HG02870 (cell line): ENCODE data around the gene LKAAEAR1.

ENCODE experiments used
- ATAC-seq: cut with Tn5 transposase; IDR thresholded peaks from one replicate; pipeline ENCODE4 v1.9.1; 2021; ENCODE audit warnings: mild to moderate bottlenecking, moderate library complexity; ENCODE audit not compliant: unreplicated experiment

Gene LKAAEAR1

DNA sequence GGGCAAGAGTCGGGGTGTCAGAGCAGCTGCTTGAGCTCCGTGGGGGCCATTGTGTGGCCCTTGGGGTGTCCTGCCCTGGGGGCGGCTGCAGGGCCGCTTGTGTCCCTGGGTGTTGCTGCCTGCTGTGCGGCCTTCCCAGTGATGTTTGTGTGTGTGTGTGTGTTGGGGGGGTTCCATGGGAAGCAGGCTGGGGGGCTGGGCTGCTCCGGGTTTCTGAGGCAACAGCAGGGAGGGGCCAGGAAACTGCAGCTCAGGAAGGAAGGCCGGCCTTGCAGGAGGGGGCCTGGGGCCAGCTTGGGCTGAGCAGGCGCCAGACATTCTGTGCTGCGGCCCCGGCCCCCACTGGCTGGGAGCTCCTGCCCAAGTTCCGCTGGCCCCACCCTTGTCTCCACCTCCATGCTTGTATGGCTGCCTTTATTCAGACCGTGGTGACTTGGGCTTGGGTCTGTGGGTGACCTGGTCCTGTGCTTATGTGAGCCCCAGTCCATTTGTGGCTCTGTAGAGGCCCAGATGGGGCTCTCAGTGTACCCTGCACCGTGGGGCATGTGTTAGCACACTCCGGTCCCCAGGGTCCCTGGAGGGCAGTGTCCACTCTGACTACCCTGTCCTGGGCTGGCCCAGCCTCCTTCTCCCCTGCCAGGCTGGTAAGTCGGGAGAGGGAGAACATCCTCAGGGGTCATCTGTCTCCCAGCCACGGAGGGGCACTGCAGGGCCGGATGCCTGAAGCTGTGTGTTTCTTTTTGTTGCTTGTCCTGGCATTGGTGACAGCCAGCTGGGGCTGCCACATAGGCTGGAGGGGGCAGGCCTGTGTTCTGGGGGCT, 30.1 kb downstream of the LKAAEAR1 start:
- ATAC-seq: no peak

DNA sequence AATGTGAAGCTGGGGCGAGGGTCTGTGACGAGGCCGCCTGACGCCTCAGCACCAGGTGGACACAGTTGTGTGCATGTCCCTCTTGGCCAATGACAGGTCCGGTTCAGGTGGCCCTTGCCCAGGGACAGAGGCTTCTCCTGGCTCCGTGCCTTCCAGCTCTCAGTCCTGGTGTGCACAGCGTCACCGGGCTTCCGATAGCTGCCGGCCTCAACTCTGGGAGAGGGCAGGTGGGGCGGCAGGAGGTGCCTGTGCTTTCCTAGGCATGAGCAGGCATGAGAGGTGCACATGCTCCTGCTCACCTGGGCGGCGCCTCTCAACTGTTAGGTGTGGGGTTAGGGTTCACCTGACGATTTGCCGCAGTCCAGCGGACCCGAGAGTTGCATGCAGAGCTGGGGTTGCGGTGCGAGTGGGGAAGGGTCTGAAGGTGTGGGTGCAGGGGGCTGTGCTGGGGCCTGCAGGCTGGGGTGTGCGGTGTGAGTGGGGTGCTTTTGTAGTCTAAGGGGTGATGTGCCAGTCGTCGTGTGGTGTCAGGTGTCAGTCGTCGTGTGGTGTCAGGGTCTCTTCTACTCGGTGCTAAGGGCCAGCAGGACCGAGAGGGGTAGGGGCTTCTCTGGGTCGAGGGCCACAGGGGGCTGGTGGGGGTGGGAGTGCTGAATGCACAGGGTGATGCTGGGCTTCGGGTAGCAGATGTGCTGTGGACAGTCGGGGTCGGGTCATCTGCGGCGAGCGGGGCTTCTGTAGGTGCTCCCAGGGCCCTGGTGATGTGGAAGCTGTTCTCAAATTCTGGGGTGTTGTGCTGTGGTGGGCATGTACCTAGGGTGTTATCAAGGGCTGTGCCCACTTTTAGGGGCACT, 31.0 kb downstream of the LKAAEAR1 start:
- ATAC-seq: no peak

DNA sequence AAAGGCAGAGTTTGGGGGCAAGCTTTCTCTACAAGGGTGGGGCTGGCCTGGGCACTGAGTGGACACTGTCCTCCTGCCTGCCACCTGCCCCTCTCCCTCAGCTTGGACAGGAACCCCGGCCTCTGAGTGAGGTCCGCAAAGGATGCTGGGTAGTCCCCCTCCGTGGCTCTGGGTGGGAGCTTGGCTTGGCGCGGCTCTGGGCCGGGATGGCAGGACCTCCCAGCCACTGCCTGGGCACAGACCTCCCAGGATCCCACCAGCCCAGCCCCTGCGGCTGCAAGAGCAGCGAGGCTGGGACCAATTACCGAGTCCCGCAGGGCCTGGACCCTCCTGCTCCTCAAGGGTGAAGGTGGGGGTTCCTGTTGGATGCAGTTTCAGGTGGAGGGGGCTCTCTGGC, 31.9 kb downstream of the LKAAEAR1 start:
- ATAC-seq: no peak

DNA sequence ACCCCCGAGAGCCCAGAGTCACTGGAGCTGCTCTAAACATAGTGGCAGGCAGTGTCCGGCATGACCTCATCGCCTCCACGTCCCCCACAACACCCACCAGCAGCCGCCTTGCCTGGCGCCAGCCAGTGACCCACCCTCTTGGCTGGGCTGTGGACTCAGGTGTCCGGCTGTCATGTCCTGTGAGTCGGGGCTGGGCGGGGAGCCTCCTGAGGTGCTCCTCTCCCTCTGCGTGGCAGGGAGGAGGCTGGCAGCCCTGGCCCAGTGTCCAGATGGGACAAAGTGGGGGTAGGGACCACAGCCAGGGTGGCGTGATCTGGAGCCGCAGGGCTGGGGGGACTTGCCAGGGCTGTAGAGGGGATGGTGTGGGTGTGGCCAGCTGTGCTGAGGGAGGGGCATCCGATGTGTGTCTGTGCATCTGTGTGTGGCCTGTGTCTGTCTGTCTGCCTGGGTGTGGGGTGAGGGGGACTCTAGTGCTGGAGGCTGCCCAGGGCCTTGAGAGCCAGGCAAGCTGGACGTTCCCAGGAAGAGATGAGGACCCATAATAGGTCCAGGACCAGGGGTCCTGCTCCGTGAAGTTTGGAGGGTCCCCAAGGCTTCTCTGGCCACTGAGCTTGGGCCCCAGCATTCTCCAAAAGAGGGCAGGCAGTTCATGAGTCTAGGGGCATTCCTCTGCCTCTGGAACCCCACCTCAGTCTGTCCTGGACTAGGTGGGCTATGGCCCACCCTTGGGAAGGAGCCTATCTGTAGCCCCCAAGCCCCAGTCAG, 32.5 kb downstream of the LKAAEAR1 start:
- ATAC-seq: no peak

DNA sequence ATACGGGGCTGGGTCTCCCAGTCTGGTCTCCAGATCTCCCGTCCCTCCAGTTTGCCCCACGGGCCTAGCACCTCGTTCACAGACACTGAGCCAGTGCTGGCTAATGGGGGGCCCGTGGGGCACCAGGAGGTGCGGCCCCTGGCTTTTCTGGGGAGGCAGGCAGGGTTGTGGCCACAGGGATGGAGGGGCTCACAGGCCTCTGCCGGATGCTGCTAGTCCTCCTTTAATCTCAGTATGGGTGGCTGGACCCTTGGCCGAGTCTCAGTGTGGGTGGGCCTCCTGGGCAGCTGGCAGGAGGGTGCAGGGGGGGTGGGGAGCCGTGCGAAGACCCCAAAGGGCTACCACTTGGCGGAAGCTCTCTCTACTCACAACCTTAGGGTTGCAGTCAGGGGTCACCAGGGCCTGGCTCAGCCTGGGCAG, 33.2 kb downstream of the LKAAEAR1 start:
- ATAC-seq: no peak

DNA sequence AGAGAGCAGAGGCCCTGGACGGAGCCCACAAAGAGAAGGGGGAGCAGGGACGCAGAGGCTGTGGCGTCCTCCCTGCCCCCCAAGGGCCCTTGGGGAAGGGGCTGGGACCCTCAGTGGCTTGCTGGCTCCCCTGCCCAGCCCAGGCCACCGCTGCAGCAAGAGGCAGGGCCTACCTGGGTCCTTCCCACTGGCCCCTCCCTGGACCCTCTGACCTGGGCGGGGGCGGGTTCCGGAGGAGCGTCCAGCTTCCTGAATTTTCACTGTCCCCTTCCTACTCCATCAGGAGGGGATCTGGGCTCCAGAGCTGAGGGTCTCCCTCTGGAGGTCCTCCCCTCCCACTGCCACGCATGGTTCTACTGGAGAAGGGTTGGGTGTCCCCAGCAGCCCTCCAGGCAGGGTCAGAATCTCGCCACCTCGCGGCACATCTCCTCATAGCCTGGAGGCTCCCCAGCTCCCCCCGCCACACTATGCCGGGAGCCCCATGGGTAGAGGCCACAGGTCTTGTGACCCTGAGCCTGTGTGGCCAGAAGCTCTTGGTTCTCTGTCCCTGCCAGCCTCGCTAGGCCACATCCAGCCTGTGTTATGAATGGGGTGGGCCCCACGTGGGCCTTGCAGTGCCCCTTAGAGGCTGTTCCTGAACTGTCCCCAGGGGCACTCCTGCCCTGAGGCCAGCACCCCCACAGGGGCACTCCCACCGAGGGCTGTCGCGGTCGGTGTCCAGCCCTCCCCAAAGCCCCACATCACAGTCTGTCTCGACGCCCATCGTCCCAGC, 33.8 kb downstream of the LKAAEAR1 start:
- ATAC-seq: no peak

DNA sequence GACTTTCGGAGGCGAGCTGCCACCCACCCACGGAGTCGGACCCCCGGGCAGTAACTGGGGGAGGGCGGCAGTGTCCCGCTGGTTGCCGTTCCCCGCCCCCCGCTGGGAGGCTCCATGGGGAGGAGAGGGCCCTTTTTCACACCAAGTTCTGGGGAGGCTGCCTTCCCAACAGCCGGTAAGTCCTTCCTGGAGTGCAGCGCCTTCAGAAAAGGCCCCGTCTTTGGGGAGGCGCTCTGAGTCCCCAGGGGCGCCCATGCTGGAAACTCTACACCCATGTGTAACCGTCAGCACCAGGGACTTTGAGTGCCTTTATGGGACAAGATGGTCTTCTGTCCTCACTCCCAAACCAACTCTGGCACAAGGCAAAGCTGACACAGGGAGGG, 34.3 kb downstream of the LKAAEAR1 start:
- ATAC-seq: no peak

DNA sequence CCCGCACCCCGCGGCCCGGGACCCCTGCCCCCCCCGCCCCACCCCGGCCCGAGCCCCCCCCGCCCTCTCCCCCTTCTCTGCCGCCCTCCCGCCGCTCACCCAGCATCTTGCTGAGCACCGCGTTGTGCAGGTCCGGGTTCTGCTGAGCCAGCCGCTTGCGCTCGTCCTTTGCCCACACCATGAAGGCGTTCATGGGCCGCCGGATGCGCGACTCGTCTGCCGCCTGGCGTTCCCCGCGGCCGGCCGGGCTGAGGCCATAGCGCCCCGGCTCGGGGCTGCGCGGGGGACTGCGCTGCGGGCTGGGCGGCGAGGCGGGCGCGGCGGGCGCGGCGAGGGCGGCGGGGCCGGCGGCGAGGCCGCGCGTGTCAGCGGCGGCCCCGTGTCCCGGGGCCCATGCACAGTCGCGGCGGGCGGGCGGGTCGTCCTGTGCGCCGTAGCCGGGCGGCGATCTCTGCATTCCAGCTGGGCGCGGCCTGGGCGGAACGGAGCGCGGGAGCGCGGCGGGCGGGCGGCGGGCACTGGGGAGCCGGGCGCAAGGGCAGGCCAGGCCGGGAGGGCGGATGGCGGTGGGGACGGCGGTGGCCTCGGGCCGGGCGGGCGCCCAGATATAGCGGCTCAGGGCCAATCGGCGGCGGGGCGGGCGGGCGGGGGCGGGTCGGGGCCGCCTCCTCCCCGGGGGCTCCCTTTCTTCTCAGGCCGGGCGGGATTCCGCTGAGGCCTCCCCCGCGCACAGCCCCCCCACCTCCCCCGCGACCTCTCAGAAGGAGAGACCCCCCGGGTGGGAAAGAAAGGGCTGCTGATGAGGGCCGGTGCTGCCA, 34.9 kb downstream of the LKAAEAR1 start, which contains the start of gene SOX18:
Gene SOX18, minus strand, starts transcription at position 580 of the 818 bp plus-strand sequence. Its CDS starts 123 bp downstream, at position 457.
- no peak for ATAC-seq

DNA sequence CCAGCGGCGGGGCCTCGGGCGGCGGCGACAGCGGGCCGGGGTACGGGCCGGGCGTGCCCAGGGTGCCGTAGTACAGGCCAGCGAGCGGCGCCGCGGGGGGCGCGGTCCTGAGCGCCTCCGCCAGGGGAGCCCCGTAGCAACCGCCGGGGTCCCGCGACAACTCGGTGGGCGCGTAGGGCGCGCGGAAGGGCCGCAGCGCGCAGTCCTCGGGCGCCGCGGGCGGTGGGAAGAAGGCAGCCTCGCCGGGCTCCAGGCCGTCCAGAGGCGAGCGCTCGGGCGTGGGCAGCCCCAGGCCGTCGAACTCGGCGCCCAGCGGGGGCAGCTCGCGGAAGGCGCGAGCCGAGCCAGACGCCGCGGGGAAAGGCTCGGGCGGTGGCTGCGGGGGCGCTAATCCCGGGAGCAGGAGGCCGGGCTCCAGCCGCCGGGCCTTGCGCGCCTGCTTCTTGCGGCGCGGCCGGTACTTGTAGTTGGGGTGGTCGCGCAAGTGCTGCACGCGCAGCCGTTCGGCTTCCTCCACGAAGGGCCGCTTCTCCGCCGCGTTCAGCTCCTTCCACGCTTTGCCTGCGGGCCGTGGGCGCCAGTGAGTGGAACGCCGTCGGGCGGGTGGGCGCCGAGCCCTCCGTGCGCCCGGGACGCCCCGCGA, 35.7 kb downstream of the LKAAEAR1 start:
- no peak for ATAC-seq

DNA sequence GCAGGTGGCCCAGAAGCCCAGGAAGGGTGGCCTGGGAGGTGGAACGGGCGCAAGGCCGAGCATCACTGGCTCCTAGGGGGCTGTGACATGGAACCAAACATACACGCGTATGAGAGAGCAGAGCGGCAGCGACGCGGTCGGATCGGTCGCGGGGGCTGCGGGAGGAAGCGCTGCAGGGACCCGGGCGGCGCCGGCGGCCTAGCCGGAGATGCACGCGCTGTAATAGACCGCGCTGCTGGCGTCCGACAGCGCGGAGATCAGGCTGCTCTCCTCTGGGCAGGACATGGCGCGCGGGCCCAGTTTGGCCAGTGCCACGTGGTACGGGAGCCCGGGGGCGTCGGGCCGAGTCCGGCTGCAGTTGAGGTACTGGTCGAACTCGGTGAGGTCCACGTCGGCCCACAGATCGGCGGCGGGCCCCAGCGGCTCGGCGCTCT, 36.2 kb downstream of the LKAAEAR1 start:
- no peak for ATAC-seq

DNA sequence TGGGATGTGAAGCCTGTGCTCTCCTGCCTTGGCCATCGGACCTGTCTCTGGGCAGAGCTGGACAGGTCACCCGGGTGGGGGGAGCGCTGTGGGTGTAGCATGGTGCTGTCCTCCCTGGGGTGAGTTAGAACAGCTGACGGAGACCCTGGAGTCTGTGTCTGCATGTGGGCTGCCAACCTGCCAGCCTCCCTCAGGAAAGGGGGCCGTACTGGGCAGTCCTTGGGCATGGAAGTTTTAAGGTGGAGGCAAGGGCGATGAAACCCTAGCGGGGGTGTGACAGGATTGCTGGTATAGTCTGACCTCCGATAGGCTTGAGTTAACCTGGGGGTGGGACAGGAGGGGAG, 37.2 kb downstream of the LKAAEAR1 start:
- ATAC-seq: no peak

DNA sequence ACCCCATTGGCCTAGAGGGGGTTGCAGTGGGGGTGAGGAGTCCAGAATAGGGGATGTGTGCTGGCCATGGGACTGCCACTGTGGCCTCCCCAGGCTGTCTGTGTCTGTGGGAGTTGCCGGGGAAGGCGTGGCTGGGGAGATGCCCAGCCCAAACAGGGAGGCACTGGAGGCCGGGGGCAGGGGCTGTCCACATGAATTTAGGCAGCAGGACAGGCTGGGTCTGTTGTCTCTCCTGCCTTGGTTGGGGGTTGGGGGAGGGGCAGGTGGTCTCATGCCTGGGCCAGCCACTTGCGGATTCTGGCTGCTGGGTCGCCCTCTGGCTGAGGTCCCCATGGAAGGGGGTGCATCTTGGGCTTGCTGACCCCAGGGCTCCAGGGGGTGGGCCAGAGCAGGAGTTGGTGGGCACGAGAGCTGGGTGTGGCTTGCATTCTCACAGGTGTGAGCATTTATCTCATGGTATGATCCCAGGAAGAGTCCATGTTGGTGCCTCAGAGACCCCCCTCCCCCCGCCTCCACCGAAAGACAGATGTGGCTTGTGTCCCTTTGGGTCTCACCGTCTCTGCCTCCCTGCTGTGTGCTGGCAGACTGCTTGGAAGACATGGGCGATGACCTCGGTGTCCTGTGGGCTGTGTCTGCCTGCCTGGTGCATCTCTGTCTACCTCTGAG, 38.7 kb downstream of the LKAAEAR1 start:
- no peak for ATAC-seq

DNA sequence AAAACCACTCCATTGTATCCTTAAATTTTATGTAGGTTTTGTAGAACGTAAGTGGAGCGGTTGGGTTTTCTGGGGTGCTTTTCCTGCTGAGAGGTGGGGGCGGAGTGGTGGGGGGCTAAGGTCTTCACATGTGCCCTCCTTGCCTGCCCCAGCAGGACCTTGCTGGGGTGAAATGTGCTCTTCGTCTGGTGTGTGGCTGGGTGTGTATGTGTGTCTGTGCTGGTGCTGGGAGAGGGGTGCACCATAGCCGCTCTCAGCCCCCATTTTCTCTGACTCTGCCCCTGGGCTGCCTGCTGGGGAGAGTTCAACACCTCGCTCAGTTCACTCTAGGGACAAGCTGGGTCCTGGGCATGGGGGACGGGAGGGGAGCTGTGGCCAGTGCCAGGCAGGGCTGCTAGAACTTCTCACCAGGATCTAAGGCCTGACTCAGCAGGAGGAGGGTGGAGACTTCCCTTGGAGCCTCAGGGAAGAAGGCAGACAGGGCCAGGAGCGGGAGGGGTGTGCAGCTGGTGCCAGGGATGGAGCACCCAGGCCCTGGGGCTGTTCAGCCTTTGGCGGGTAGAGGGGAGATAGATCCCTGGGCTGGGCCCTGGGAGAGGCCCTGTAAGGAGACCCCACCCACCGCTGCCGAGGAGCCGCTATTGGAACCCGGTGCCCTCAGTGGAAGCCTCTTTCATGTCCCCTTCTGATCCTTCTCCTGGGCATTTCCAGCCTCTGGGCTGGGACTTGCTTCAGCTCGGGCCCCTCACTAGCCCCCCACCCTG, 39.5 kb downstream of the LKAAEAR1 start:
- no peak for ATAC-seq

DNA sequence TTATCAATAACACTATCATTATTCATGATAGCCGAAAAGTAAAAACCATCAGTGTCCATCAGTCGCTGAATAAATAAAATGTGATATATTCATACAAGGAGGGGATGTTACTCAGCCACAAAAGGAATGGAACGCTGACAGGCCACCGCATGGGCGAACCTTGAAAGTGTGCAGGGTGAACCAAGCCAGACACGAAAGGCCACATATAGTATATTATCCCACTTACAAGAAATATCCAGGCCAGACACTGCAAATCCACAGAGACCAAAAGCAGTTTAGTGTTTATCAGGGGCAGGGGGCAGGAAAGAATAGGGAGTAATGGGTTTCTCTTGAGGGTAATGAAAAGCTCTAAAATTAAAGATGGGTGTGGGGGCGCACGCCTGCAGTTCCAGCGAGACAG, 40.4 kb downstream of the LKAAEAR1 start:
- ATAC-seq: no peak

DNA sequence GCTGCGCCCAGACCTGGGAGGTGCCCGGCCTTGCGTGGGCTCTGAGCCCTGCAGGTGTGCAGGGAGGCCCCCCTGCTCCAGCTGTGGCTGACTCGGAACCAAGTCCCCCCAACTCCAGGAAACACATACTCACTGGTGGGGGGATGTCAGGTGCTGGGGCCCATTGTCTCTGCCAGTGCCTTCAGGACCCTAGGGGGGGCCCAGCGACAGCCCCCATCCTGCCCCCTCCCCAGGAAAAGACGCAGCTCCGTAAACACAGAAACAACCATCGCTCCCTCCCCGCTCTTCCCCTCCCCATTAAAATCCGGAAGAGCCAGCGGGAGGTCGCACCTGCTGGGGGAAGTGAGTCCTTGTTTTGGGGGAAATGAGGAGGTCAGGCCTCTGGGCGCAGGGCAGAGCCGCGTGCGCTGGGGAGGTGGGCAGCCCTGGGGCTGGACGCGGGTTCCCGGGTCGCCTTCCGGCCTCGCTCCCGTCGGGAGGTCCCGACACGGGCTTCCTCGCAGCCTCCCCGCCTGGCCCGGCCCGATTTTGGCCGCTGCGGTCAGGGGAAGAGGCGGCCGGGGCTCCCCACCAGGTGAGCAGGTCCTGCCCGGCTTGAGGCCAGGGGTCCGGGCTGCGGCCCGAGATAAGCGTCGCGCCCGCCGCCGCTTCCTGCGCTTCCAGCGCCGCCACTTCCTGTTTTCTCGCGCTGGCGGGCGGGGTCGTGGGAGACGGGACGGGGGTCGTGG, 42.0 kb downstream of the LKAAEAR1 start:
- no peak for ATAC-seq

DNA sequence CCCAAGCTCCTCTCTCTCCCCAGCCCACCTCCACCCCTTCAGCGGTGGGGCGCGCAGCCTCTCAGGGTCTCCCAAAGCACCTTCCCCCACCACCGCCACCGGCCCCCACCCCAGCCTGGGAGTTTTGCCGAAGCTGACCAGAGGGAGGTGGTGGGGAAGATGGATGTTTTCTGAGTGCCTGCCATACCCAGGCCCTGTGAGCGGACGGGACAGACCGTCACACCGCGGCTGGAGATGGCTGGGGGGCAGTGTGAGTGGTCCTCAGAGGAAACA, 42.5 kb downstream of the LKAAEAR1 start:
- no peak for ATAC-seq

DNA sequence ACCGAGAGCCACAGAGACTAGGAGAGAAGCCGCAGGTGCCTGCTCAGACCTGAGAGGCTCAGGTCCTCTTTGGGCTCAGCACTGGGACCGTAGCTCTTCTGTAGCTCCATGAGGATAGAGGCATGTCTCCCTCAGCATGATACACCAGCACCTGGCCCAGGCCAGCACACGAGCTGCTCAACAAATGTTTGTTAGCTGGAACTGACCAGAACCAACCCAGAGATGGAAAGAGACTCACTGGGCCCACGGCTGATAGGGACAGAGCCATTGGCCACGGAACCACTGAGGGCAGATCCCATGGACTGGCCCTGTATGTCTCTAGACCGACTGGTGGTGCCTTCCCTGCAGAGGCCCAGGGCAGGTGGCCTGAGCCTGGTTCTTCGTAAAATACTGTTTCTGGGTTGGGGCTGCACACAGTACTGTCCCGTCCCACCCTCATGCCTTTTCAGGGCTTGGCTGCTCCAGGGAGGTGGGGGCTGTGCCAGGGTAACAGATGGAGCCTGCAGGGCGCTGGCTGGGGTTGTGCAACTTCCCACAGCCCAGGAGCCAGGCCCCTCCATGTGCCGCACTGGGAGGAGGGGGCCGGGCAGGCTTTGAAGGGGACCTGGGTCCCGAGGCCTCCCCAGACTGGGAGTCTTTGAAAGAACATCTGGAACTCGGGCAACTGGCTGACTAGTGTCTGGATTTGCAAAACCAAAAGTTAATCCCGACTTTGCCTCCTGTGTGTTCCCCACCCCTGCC, 43.0 kb downstream of the LKAAEAR1 start:
- ATAC-seq: no peak
